GM12891 (cell line): ENCODE measurements around the gene CIZ1.

Source experiments
- POLR2A ChIP-seq: IDR thresholded peaks from 2 replicates; pipeline ENCODE4 v1.6.1; 2011; ENCODE audit warnings: low read depth, low read length, control low read depth
- POLR2AphosphoS5 ChIP-seq: IDR thresholded peaks from 2 replicates; pipeline ENCODE4 v1.6.1; 2011; ENCODE audit warnings: low read depth, low read length, control low read depth
- TAF1 ChIP-seq: IDR thresholded peaks from 2 replicates; pipeline ENCODE4 v1.6.1; 2011; ENCODE audit warnings: low read depth, low read length, control low read depth

GRCh38 chr9:128169925-128170324 is 21.4 kb downstream of the CIZ1 start:
- no peak for TF ChIP-seq POLR2A
- TF ChIP-seq POLR2AphosphoS5, result no peak
- TF ChIP-seq TAF1, result no peak
